Stimulated activated CD8-positive, alpha-beta memory T cell treated with anti-CD3 and anti-CD28 coated beads, Interleukin-4, amount 100 ng/mL, for 24 hours (primary cell): ENCODE data around the gene CALCOCO1.
A peak's percentile ranks its signal among the peaks of the same experiment; 100 is the strongest.
"Not testable (repeated sequence)": the region's sequence is repeated elsewhere in the genome, so short reads cannot be mapped to it uniquely, and the experiment has no call there.

Source experiments
- DNase-seq: peaks from one replicate; pipeline ENCODE4 v3.0.0-alpha.2; 2020; ENCODE audit warnings: low read depth

CALCOCO1 gene

GRCh38 chr12:53733051-53733806 lies 6.0 kb upstream of the CALCOCO1 start:
- DNase-seq = no peak

- no peak for DNase-seq
Observed at GRCh38 chr12:53729644-53730043, 2.4 kb upstream of the CALCOCO1 start.

- no peak for DNase-seq
Observed at GRCh38 chr12:53728206-53728605, 954 bp upstream of the CALCOCO1 start.

- no peak for DNase-seq
Observed at GRCh38 chr12:53726946-53727309, 324 bp downstream of the CALCOCO1 start.

GRCh38 chr12:53726341-53726740 lies 911 bp downstream of the CALCOCO1 start:
- DNase-seq = no peak

GRCh38 chr12:53725824-53726223 lies 1.4 kb downstream of the CALCOCO1 start:
- DNase-seq = no peak

GRCh38 chr12:53722450-53723041 lies 4.7 kb downstream of the CALCOCO1 start:
- no peak for DNase-seq

- no peak for DNase-seq
Observed at GRCh38 chr12:53720946-53721345, 6.3 kb downstream of the CALCOCO1 start.

- DNase-seq = no peak
Observed at GRCh38 chr12:53719649-53720048, 7.6 kb downstream of the CALCOCO1 start.

- DNase-seq = not testable (repeated sequence)
Observed at GRCh38 chr12:53718567-53718966, 8.7 kb downstream of the CALCOCO1 start.

GRCh38 chr12:53717319-53717718 lies 9.9 kb downstream of the CALCOCO1 start:
- DNase-seq = no peak

GRCh38 chr12:53714004-53714403 lies 13.2 kb downstream of the CALCOCO1 start:
- DNase-seq = no peak

GRCh38 chr12:53713516-53713915 lies 13.7 kb downstream of the CALCOCO1 start:
- no peak for DNase-seq

GRCh38 chr12:53712059-53712643 lies 15.1 kb downstream of the CALCOCO1 start:
- no peak for DNase-seq

- DNase-seq = no peak
Observed at GRCh38 chr12:53710091-53710490, 17.2 kb downstream of the CALCOCO1 start.

- no peak for DNase-seq
Observed at GRCh38 chr12:53709671-53710070, 17.6 kb downstream of the CALCOCO1 start.

GRCh38 chr12:53706080-53706479 lies 21.2 kb downstream of the CALCOCO1 start:
- no peak for DNase-seq

- DNase-seq = no peak
Observed at GRCh38 chr12:53703756-53704155, 23.5 kb downstream of the CALCOCO1 start.

- DNase-seq = peak; percentile 64
Observed at GRCh38 chr12:53701518-53702264, 25.6 kb downstream of the CALCOCO1 start.

GRCh38 chr12:53700567-53700966 lies 26.7 kb downstream of the CALCOCO1 start:
- DNase-seq = no peak

GRCh38 chr12:53699678-53700025 lies 27.6 kb downstream of the CALCOCO1 start:
- no peak for DNase-seq

GRCh38 chr12:53698948-53699677 lies 28.1 kb downstream of the CALCOCO1 start:
- no peak for DNase-seq
